SK-N-MC (cell line): ENCODE data around the gene IFIT5.

ENCODE experiments used
- DNase-seq: peaks from one replicate; pipeline ENCODE4 v3.0.0-alpha.2; 2011; ENCODE audit warnings: low read depth, low spot score
- H3K27ac ChIP-seq: fragments of 200-600 bp; sonication (generic); 2 replicates; pipeline ENCODE4 v1.5.1; 2016; ENCODE audit warnings: mixed run types
- H3K36me3 ChIP-seq: fragments of 200-600 bp; sonication (generic); 2 replicates; pipeline ENCODE4 v1.6.1; 2017; ENCODE audit warnings: antibody characterized with exemption, low read length, mixed read lengths; ENCODE audit not compliant: insufficient read depth
- H3K4me3 ChIP-seq: fragments of 200-600 bp; sonication (generic); 2 replicates; pipeline ENCODE4 v1.5.1; 2016
- H3K9ac ChIP-seq: fragments of 200-600 bp; sonication (generic); 2 replicates; pipeline ENCODE4 v1.8.0; 2017; ENCODE audit warnings: mixed run types, mixed read lengths; ENCODE audit not compliant: insufficient read length
- H3K9me3 ChIP-seq: fragments of 200-600 bp; sonication (generic); 2 replicates; pipeline ENCODE4 v1.6.1; 2017; ENCODE audit warnings: low read depth, mild to moderate bottlenecking, antibody characterized with exemption, low read length, moderate library complexity, mixed read lengths
- EZH2 ChIP-seq: fragments of 200-600 bp; sonication (generic); IDR thresholded peaks from one replicate; pipeline ENCODE4 v1.6.1; 2017; ENCODE audit warnings: antibody characterized with exemption
- FOXP2 ChIP-seq: optimal IDR thresholded peaks from 2 replicates; pipeline ENCODE3; 2011; ENCODE audit warnings: mild to moderate bottlenecking, moderate library complexity; ENCODE audit not compliant: insufficient read depth; ENCODE audit errors: extremely low read length, control extremely low read depth
- POLR2AphosphoS5 ChIP-seq: IDR thresholded peaks from 2 replicates; pipeline ENCODE4 v1.6.1; 2012; ENCODE audit warnings: mild to moderate bottlenecking, low read depth, low read length, borderline replicate concordance

The IFIT5 gene

GRCh38 chr10:89463846-89464537 lies 49.6 kb downstream of the IFIT5 start:
- no peak for DNase-seq
- Histone ChIP-seq H3K9me3 (no peaks in the 10 kb centered on the region), H3K4me3 (no peak overlapping the region), H3K36me3 (no peaks in the 10 kb centered on the region), H3K27ac (no peak overlapping the region), H3K9ac (no peak overlapping the region)
- TF ChIP-seq FOXP2 (no peak), EZH2 (no peak), POLR2AphosphoS5 (no peak)

GRCh38 chr10:89465196-89465595 lies 50.8 kb downstream of the IFIT5 start:
- Histone ChIP-seq H3K9me3 (no peaks in the 10 kb centered on the region), H3K36me3 (no peaks in the 10 kb centered on the region), H3K4me3 (no peak overlapping the region), H3K27ac (no peak overlapping the region), H3K9ac (no peak overlapping the region)
- TF ChIP-seq POLR2AphosphoS5 (no peak), FOXP2 (no peak), EZH2 (no peak)
- no peak for DNase-seq

GRCh38 chr10:89466599-89467035 lies 52.2 kb downstream of the IFIT5 start:
- Histone ChIP-seq H3K36me3 (no peaks in the 10 kb centered on the region), H3K9me3 (no peaks in the 10 kb centered on the region), H3K27ac (no peak overlapping the region), H3K9ac (no peak overlapping the region), H3K4me3 (no peak overlapping the region)
- no peak for DNase-seq
- TF ChIP-seq FOXP2 (no peak), POLR2AphosphoS5 (no peak), EZH2 (no peak)

- Histone ChIP-seq H3K36me3 (no peaks in the 10 kb centered on the region), H3K9me3 (no peaks in the 10 kb centered on the region), H3K9ac (no peak overlapping the region), H3K4me3 (no peak overlapping the region), H3K27ac (no peak overlapping the region)
- no peak for TF ChIP-seq FOXP2
- no peak for TF ChIP-seq EZH2
- no peak for TF ChIP-seq POLR2AphosphoS5
- no peak for DNase-seq
These were observed 54.0 kb downstream of the IFIT5 start for GRCh38 chr10:89468191-89468965.

GRCh38 chr10:89469517-89469916 lies 55.1 kb downstream of the IFIT5 start:
- TF ChIP-seq EZH2, result no peak
- no peak for TF ChIP-seq FOXP2
- no peak for TF ChIP-seq POLR2AphosphoS5
- Histone ChIP-seq H3K27ac (no peak overlapping the region), H3K9me3 (no peaks in the 10 kb centered on the region), H3K36me3 (no peaks in the 10 kb centered on the region), H3K4me3 (no peak overlapping the region), H3K9ac (no peak overlapping the region)
- no peak for DNase-seq
